ENCODE results near the gene TCEAL9. TPM values are rescaled to one million over a fixed set of nuclear protein-coding genes. Genes with fewer than 3 reads are reported as not detected.

TCEAL9 gene
- total RNA-seq (ENCODE audit: low replicate concordance), result 72.9 and 133 TPM in 2 replicates

GRCh38 chrX:103356130-103356798, at the start of gene TCEAL9:
Gene TCEAL9 (plus strand): TSS chrX:103356506. CDS start chrX:103357685, 1,179 bp downstream.

DNA sequence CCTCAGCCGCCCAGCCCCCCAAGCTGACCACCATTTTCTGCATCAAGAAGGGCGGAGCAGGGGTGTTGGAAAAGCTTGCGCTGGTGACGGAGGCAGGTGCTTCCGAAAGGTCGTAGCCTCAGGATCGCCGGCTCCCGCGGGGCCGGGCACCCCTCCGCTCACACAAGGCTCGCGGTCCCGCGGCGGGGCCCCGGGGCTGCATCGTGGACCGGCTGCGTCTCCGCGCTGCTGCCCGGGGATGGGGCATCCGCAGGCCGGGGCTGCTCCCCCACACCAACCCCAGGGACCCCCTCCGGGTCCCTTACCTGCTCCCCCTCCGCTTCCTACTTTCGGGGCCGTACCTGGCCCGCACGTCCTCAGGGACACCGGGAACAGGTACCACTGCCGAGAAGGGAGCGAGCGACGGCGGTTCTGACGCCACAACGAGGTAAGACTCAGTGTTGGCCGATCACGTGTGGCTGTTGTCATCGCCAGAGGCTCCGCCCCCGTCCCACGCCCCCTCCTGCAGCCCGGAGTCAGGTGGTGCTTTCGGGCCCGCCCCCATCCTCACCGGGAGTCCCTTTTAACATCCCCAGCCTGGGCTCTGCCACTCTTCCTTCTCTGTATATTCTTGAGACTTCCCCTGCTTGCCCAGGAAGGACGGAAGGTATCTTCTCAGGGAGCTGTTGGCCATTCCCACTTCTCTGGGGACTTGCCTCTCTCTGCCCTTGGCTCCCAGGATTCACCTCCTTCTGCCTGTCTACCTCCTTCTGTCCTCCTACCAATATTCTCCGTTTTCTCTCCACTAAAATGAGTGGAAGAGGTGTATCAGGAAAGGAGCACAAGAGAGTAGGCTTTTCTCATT, 45.5 kb upstream of the TCEAL9 start, which contains the start of gene BEX2:
Gene BEX2 (minus strand): TSS at position 436 of the 844 bp plus-strand sequence. CDS start 1,014 bp downstream, outside the sequence.

GRCh38 chrX:103329991-103330390, 26.3 kb upstream of the TCEAL9 start, which contains the start of gene TCEAL7:
Gene TCEAL7 (plus strand): TSS chrX:103330239. CDS start chrX:103331404, 1,165 bp downstream.

GRCh38 chrX:103376118-103376978, 20.0 kb downstream of the TCEAL9 start, which contains the start of gene BEX3:
Gene BEX3 (plus strand): TSS chrX:103376538. CDS start chrX:103377522, 984 bp downstream.

Other genes starting within 250 kb of the TCEAL9 start
- 4.1 and 19.4 TPM in 2 replicates for gene BEX4, start 141.4 kb upstream of the TCEAL9 start, total RNA-seq (ENCODE audit: low replicate concordance)
- gene TCEAL8, start 101.4 kb upstream of the TCEAL9 start, total RNA-seq (ENCODE audit: low replicate concordance), result 49.6 and 107 TPM in 2 replicates
- gene TCEAL5, start 79.8 kb upstream of the TCEAL9 start, total RNA-seq (ENCODE audit: low replicate concordance), result not detected in 2 replicates
- gene BEX2, start 45.5 kb upstream of the TCEAL9 start, total RNA-seq (ENCODE audit: low replicate concordance), result 0.23 and 2.3 TPM in 2 replicates
- 5.1 and 5.9 TPM in 2 replicates for gene TCEAL7, start 26.3 kb upstream of the TCEAL9 start, total RNA-seq (ENCODE audit: low replicate concordance)
- gene BEX3, start 20.0 kb downstream of the TCEAL9 start, total RNA-seq (ENCODE audit: low replicate concordance), result 302 and 724 TPM in 2 replicates
- gene RAB40A, start 163.0 kb downstream of the TCEAL9 start, total RNA-seq (ENCODE audit: low replicate concordance), result 0.08 TPM in 1 of 2 replicates, not detected in the other
- gene TCEAL4, start 229.0 kb downstream of the TCEAL9 start, total RNA-seq (ENCODE audit: low replicate concordance), result 51.2 and 64.1 TPM in 2 replicates

All from smooth muscle cell of the coronary artery (primary cell).